OCI-LY1 (cell line): ENCODE data around the gene CDKAL1.

Experiments used
- H2AFZ ChIP-seq: fragments of 200-600 bp; sonication (generic), shearing (Covaris generic); 2 replicates; pipeline ENCODE4 v1.6.0; 2014; ENCODE audit warnings: antibody characterized with exemption, mild to moderate bottlenecking, low read length
- H3F3A ChIP-seq: fragments of 200-600 bp; sonication (generic), shearing (Covaris generic); 2 replicates; pipeline ENCODE4 v1.6.0; 2014; ENCODE audit warnings: mild to moderate bottlenecking, antibody characterized with exemption, low read length, moderate library complexity; ENCODE audit not compliant: insufficient read depth
- H3K27ac ChIP-seq: fragments of 200-600 bp; sonication (generic); 2 replicates; pipeline ENCODE4 v1.5.1; 2014; ENCODE audit warnings: low read length, mixed run types, mild to moderate bottlenecking, low read depth; ENCODE audit not compliant: poor library complexity, severe bottlenecking
- H3K27me3 ChIP-seq: fragments of 200-600 bp; sonication (generic); 2 replicates; pipeline ENCODE4 v1.6.0; 2014; ENCODE audit warnings: antibody characterized with exemption, mild to moderate bottlenecking, low read length, moderate library complexity; ENCODE audit not compliant: insufficient read depth
- H3K36me3 ChIP-seq: fragments of 200-600 bp; sonication (generic); 2 replicates; pipeline ENCODE4 v1.6.1; 2014; ENCODE audit warnings: mild to moderate bottlenecking, antibody characterized with exemption, low read length, moderate library complexity, mixed read lengths; ENCODE audit not compliant: insufficient read depth
- H3K4me1 ChIP-seq: fragments of 200-600 bp; sonication (generic); 2 replicates; pipeline ENCODE4 v1.5.1; 2014; ENCODE audit warnings: mild to moderate bottlenecking, low read length, moderate library complexity; ENCODE audit not compliant: insufficient read depth, severe bottlenecking
- H3K4me2 ChIP-seq: fragments of 200-600 bp; sonication (generic), shearing (Covaris generic); 2 replicates; pipeline ENCODE4 v1.6.1; 2014; ENCODE audit warnings: low read length
- H3K4me3 ChIP-seq: fragments of 200-600 bp; sonication (generic); 2 replicates; pipeline ENCODE4 v1.5.1; 2014; ENCODE audit warnings: low read length, low read depth, mild to moderate bottlenecking, mixed read lengths; ENCODE audit not compliant: poor library complexity, severe bottlenecking
- H3K79me2 ChIP-seq: fragments of 200-600 bp; shearing (Covaris generic); 2 replicates; pipeline ENCODE4 v1.6.1; 2016; ENCODE audit warnings: mixed run types, low read length, mixed read lengths; ENCODE audit not compliant: insufficient read depth
- H3K9ac ChIP-seq: fragments of 200-600 bp; sonication (generic), shearing (Covaris generic); 2 replicates; pipeline ENCODE4 v1.6.1; 2014; ENCODE audit warnings: mild to moderate bottlenecking, low read length, mixed read lengths
- H3K9me2 ChIP-seq: fragments of 200-600 bp; sonication (generic), shearing (Covaris generic); 2 replicates; pipeline ENCODE4 v1.6.1; 2014; ENCODE audit warnings: low read depth, mild to moderate bottlenecking, low read length, mixed read lengths
- H3K9me3 ChIP-seq: fragments of 200-600 bp; shearing (Covaris generic); 2 replicates; pipeline ENCODE4 v1.6.1; 2014; ENCODE audit warnings: low read length, mixed read lengths
- H4K20me1 ChIP-seq: fragments of 200-600 bp; sonication (generic), shearing (Covaris generic); 2 replicates; pipeline ENCODE4 v1.6.0; 2016; ENCODE audit warnings: mild to moderate bottlenecking, low read length; ENCODE audit not compliant: insufficient read depth
- EZH2 ChIP-seq: fragments of 200-600 bp; sonication (generic), shearing (Covaris generic); IDR thresholded peaks from 2 replicates; pipeline ENCODE4 v1.8.0; 2017; ENCODE audit warnings: borderline replicate concordance, mixed run types, mild to moderate bottlenecking, antibody characterized with exemption, low read length, moderate library complexity, mixed read lengths
- TF ChIP-seq, protein P1 (sequence below): fragments of 200-600 bp; sonication (generic), shearing (Covaris generic); IDR thresholded peaks from 2 replicates; pipeline ENCODE4 v1.5.1; 2017; ENCODE audit warnings: mild to moderate bottlenecking, antibody characterized with exemption, low read length, moderate library complexity, mixed read lengths

Gene CDKAL1

DNA sequence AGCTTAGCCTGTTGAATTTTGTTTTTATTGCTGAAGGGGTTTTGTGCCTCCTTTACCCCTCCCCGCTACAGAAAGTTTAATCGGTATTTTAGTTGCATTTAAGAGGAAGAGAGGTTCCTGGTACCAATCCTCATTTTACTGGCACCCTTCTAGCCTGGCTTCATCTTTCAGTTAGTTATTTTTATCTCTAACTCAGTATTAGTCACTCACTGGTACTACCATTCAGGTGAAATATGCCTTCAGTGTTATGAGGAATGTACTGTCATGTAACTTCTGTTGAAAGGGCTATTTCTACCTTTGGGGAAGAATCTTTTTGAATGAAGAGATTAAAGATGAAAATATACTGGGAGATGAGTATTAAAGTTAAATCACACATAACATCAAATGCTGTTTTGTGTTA, 211.8 kb downstream of the CDKAL1 start:
- Histone ChIP-seq H3K9me3 (peaks cover 6% of the 10 kb centered on the region; the same call in 1 of the 2 replicates), H3F3A (no peaks in the 10 kb centered on the region), H3K27ac (no peak overlapping the region), H3K9me2 (no peaks in the 10 kb centered on the region), H3K4me2 (no peak overlapping the region), H3K4me1 (peaks cover 14% of the 10 kb centered on the region), H3K9ac (no peak overlapping the region), H3K27me3 (no peaks in the 10 kb centered on the region), H4K20me1 (no peaks in the 10 kb centered on the region), H2AFZ (no peak overlapping the region), H3K79me2 (no peaks in the 10 kb centered on the region), H3K4me3 (no peak overlapping the region), H3K36me3 (peaks cover 5% of the 10 kb centered on the region; the same call in 1 of the 2 replicates)
- no peak for TF ChIP-seq EZH2
- TF ChIP-seq, protein P1, sequence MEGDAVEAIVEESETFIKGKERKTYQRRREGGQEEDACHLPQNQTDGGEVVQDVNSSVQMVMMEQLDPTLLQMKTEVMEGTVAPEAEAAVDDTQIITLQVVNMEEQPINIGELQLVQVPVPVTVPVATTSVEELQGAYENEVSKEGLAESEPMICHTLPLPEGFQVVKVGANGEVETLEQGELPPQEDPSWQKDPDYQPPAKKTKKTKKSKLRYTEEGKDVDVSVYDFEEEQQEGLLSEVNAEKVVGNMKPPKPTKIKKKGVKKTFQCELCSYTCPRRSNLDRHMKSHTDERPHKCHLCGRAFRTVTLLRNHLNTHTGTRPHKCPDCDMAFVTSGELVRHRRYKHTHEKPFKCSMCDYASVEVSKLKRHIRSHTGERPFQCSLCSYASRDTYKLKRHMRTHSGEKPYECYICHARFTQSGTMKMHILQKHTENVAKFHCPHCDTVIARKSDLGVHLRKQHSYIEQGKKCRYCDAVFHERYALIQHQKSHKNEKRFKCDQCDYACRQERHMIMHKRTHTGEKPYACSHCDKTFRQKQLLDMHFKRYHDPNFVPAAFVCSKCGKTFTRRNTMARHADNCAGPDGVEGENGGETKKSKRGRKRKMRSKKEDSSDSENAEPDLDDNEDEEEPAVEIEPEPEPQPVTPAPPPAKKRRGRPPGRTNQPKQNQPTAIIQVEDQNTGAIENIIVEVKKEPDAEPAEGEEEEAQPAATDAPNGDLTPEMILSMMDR, result no peak

DNA sequence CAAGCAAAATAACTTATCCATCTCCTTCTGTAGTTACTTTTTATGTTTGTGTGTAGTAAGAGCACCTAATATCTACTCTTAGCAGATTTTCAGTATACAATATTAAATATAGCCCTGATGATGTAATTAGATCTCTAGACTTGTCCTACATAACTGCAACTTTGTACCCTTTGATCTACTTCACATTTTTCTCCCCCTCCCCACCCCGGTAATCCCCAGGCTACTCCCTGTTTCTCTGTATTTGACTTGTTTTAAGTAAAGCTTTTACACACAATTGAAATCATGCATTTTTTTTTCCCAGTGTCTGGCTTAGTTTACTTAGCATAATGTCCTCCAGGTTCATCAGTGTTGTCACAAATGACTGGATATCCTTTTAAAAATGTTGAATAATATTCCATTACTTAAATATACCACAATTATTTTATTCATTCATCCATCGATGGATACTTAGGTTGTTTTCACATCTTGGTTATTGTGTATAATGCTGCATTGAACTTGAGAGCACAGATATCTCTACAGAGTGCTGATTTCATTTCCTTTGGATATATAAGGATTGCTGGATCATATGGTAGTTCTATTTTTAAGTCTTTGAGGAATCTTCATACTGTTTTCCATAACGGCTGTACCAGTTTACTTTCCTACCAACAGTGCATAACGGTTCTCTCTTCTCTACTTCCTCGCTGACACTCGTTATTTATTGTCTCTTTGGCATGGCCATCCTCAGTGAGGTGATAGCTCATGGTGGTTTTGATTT, 212.7 kb downstream of the CDKAL1 start:
- Histone ChIP-seq H2AFZ (no peak overlapping the region), H3K9ac (no peak overlapping the region), H3K4me1 (peaks cover 14% of the 10 kb centered on the region), H3K4me3 (no peak overlapping the region), H3K27ac (no peak overlapping the region), H3K79me2 (no peaks in the 10 kb centered on the region), H3K36me3 (no peaks in the 10 kb centered on the region), H3K9me3 (peaks cover 6% of the 10 kb centered on the region; the same call in 1 of the 2 replicates), H4K20me1 (no peaks in the 10 kb centered on the region), H3K4me2 (no peak overlapping the region), H3K27me3 (no peaks in the 10 kb centered on the region), H3K9me2 (no peaks in the 10 kb centered on the region), H3F3A (no peaks in the 10 kb centered on the region)
- TF ChIP-seq EZH2, result no peak

DNA sequence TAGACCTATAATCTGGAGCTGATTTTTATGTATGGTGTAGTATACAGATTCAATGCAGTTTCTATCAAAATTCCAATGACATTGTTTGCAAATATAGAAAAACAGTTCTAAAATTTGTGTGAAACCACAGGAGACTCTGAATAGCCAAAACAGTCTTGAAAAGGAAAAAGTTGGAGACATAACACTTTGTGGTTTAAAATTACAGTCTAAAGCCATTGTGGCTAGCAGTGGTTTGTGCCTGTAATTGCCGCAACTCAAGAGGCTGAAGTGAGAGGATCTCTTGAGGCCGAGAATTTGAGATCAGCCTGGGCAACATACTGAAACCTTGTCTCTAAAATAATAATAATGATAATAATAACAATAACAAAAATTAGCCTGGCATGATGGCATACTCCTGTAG, 213.7 kb downstream of the CDKAL1 start:
- Histone ChIP-seq H3K9me3 (peaks cover 6% of the 10 kb centered on the region; the same call in 1 of the 2 replicates), H3K9ac (no peak overlapping the region), H3K4me2 (no peak overlapping the region), H3K4me1 (peaks cover 14% of the 10 kb centered on the region), H3K4me3 (no peak overlapping the region), H4K20me1 (no peaks in the 10 kb centered on the region), H3K9me2 (no peaks in the 10 kb centered on the region), H3K27ac (no peak overlapping the region), H3K27me3 (no peaks in the 10 kb centered on the region), H3F3A (no peaks in the 10 kb centered on the region), H2AFZ (no peak overlapping the region), H3K79me2 (no peaks in the 10 kb centered on the region), H3K36me3 (no peaks in the 10 kb centered on the region)
- TF ChIP-seq EZH2, result no peak
- TF ChIP-seq, protein P1, result no peak
